Measurements from ENCODE around the gene CACNA2D4. TPM values are rescaled to one million over a fixed set of nuclear protein-coding genes. Genes with fewer than 3 reads are reported as not detected.

Gene CACNA2D4
- total and polyA plus RNA-seq, 4 donors: 0.82 to 2.8 (median 1.3) TPM

DNA sequence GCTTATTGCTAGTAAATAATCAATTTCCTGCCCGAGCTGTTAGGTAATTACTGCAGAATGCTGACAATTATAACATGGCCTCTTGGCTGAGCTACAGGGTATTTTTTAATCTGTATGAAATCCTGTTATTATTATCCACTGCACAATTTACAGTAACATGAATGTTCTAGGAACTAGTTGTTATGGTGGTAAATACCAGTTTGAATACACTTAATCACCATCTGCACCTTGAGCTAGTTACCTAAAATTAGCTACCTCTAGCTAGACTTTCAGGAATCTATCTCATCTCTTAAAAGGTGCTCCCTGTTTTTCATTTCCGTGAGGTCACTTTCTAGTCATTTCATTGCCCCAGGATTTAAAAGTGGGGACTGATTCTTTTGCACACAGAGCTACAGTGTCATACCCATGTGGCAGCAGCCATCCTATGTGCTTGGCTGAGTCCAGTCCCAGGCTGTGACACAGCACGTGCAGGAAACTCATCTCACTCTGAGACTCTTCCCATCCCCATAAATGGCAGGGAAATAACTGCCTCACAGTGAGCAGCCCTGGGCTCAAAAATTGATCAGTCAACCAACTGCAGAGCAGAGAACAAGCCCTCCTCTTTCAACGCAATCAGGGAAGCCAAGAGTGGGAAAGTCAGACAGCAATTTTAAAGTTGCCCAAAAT is 48.2 kb upstream of the CACNA2D4 start:
- TF ChIP-seq EGR1 (IDR thresholded peaks at IDR 0.05; ENCODE audit: low read depth in 2 of 2) (no peak), HNF4G (IDR thresholded peaks at IDR 0.05) (no peak), HNF4A (conservative IDR thresholded peaks at IDR 0.05) (no peak), SP1 (IDR thresholded peaks at IDR 0.05) (no peak), GABPA (IDR thresholded peaks at IDR 0.05 in 1 of 2, conservative IDR thresholded peaks at IDR 0.05 in 1 of 2) (no peak), TAF1 (conservative IDR thresholded peaks at IDR 0.05) (no peak), YY1 (IDR thresholded peaks at IDR 0.05) (no peak), RAD21 (IDR thresholded peaks at IDR 0.05) (no peak)
- TF ChIP-seq, protein P1, sequence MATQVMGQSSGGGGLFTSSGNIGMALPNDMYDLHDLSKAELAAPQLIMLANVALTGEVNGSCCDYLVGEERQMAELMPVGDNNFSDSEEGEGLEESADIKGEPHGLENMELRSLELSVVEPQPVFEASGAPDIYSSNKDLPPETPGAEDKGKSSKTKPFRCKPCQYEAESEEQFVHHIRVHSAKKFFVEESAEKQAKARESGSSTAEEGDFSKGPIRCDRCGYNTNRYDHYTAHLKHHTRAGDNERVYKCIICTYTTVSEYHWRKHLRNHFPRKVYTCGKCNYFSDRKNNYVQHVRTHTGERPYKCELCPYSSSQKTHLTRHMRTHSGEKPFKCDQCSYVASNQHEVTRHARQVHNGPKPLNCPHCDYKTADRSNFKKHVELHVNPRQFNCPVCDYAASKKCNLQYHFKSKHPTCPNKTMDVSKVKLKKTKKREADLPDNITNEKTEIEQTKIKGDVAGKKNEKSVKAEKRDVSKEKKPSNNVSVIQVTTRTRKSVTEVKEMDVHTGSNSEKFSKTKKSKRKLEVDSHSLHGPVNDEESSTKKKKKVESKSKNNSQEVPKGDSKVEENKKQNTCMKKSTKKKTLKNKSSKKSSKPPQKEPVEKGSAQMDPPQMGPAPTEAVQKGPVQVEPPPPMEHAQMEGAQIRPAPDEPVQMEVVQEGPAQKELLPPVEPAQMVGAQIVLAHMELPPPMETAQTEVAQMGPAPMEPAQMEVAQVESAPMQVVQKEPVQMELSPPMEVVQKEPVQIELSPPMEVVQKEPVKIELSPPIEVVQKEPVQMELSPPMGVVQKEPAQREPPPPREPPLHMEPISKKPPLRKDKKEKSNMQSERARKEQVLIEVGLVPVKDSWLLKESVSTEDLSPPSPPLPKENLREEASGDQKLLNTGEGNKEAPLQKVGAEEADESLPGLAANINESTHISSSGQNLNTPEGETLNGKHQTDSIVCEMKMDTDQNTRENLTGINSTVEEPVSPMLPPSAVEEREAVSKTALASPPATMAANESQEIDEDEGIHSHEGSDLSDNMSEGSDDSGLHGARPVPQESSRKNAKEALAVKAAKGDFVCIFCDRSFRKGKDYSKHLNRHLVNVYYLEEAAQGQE (IDR thresholded peaks at IDR 0.05): no peak
- TF ChIP-seq, protein P2, sequence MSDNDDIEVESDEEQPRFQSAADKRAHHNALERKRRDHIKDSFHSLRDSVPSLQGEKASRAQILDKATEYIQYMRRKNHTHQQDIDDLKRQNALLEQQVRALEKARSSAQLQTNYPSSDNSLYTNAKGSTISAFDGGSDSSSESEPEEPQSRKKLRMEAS (IDR thresholded peaks at IDR 0.05): no peak
- TF ChIP-seq, protein P3, sequence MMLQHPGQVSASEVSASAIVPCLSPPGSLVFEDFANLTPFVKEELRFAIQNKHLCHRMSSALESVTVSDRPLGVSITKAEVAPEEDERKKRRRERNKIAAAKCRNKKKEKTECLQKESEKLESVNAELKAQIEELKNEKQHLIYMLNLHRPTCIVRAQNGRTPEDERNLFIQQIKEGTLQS (IDR thresholded peaks at IDR 0.05): no peak
- DNase-seq (ENCODE audit: low spot score): no peak
- 94% methylated on average over 4 of the region's 4 CpGs for WGBS
- H3K4me1 ChIP-seq (ENCODE audit: control insufficient read depth in 4 of 4, insufficient read depth in 4 of 4, low read length in 3 of 4): no peaks in the 10 kb centered on the region
- no peak overlapping the region for H3K4me3 ChIP-seq (ENCODE audit: low read depth in 1 of 3, low read length in 3 of 3)
- no peak overlapping the region for H3K27ac ChIP-seq (ENCODE audit: low read depth in 1 of 2, low read length in 2 of 2)
- H3K27me3 ChIP-seq (ENCODE audit: control insufficient read depth in 4 of 4, insufficient read depth in 4 of 4, low read length in 3 of 4): no peaks in the 10 kb centered on the region
- no peak overlapping the region for H3K9ac ChIP-seq (ENCODE audit: low read depth in 1 of 2, low read length in 2 of 2)
- H3K36me3 ChIP-seq (ENCODE audit: control insufficient read depth in 4 of 4, insufficient read depth in 3 of 4, low read depth in 1 of 4, low read length in 3 of 4): peaks cover 2 to 29% (median 20%) of the 10 kb centered on the region in 4 donors
- H3K9me3 ChIP-seq (ENCODE audit: control insufficient read depth in 4 of 4, low read length in 3 of 4): no peaks in the 10 kb centered on the region

DNA sequence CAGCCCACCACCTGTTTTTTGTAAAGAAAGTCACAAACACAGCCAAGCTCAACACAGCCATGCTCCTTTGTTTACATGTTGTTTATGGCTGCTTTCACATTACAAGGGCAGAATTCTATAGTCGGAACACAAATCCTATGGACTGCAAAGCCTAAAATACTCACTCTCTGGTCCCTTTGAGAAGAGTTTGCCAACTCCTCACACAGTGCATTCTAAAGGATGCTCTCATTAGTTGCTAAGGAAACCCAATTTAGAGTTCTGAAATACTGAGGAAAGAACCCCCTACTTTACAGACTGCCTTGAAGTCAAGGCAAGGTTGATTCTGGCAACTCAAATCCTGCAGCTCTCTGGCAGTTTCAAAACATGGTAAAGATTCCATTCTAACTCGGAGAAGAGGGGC is 47.5 kb upstream of the CACNA2D4 start:
- H3K27ac ChIP-seq (ENCODE audit: low read depth in 1 of 2, low read length in 2 of 2): no peak overlapping the region
- no peak for DNase-seq (ENCODE audit: low spot score)
- H3K4me1 ChIP-seq (ENCODE audit: control insufficient read depth in 4 of 4, insufficient read depth in 4 of 4, low read length in 3 of 4): no peaks in the 10 kb centered on the region
- TF ChIP-seq, protein P2 (IDR thresholded peaks at IDR 0.05): no peak
- TF ChIP-seq, protein P3 (IDR thresholded peaks at IDR 0.05): no peak
- TF ChIP-seq HNF4G (IDR thresholded peaks at IDR 0.05) (no peak), JUND (IDR thresholded peaks at IDR 0.05) (no peak), GABPA (IDR thresholded peaks at IDR 0.05 in 1 of 2, conservative IDR thresholded peaks at IDR 0.05 in 1 of 2) (no peak), HNF4A (conservative IDR thresholded peaks at IDR 0.05) (no peak), RXRA (IDR thresholded peaks at IDR 0.05) (no peak), FOXA1 (IDR thresholded peaks at IDR 0.05) (no peak), SP1 (IDR thresholded peaks at IDR 0.05) (no peak), EGR1 (IDR thresholded peaks at IDR 0.05; ENCODE audit: low read depth in 2 of 2) (no peak), RAD21 (IDR thresholded peaks at IDR 0.05) (no peak), NR2F2 (IDR thresholded peaks at IDR 0.05) (no peak), FOXA2 (IDR thresholded peaks at IDR 0.05) (no peak), YY1 (IDR thresholded peaks at IDR 0.05) (no peak), TAF1 (conservative IDR thresholded peaks at IDR 0.05) (no peak)
- TF ChIP-seq, protein P4, sequence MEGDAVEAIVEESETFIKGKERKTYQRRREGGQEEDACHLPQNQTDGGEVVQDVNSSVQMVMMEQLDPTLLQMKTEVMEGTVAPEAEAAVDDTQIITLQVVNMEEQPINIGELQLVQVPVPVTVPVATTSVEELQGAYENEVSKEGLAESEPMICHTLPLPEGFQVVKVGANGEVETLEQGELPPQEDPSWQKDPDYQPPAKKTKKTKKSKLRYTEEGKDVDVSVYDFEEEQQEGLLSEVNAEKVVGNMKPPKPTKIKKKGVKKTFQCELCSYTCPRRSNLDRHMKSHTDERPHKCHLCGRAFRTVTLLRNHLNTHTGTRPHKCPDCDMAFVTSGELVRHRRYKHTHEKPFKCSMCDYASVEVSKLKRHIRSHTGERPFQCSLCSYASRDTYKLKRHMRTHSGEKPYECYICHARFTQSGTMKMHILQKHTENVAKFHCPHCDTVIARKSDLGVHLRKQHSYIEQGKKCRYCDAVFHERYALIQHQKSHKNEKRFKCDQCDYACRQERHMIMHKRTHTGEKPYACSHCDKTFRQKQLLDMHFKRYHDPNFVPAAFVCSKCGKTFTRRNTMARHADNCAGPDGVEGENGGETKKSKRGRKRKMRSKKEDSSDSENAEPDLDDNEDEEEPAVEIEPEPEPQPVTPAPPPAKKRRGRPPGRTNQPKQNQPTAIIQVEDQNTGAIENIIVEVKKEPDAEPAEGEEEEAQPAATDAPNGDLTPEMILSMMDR (IDR thresholded peaks at IDR 0.05; ENCODE audit: low read depth, low read length, missing input control): no peak
- TF ChIP-seq, protein P1 (IDR thresholded peaks at IDR 0.05): no peak
- TF ChIP-seq, protein P5, sequence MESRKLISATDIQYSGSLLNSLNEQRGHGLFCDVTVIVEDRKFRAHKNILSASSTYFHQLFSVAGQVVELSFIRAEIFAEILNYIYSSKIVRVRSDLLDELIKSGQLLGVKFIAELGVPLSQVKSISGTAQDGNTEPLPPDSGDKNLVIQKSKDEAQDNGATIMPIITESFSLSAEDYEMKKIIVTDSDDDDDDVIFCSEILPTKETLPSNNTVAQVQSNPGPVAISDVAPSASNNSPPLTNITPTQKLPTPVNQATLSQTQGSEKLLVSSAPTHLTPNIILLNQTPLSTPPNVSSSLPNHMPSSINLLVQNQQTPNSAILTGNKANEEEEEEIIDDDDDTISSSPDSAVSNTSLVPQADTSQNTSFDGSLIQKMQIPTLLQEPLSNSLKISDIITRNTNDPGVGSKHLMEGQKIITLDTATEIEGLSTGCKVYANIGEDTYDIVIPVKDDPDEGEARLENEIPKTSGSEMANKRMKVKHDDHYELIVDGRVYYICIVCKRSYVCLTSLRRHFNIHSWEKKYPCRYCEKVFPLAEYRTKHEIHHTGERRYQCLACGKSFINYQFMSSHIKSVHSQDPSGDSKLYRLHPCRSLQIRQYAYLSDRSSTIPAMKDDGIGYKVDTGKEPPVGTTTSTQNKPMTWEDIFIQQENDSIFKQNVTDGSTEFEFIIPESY (IDR thresholded peaks at IDR 0.05): no peak
- no peak overlapping the region for H3K4me3 ChIP-seq (ENCODE audit: low read depth in 1 of 3, low read length in 3 of 3)
- peaks cover 2 to 36% (median 22%) of the 10 kb centered on the region in 4 donors for H3K36me3 ChIP-seq (ENCODE audit: control insufficient read depth in 4 of 4, insufficient read depth in 3 of 4, low read depth in 1 of 4, low read length in 3 of 4)
- no peaks in the 10 kb centered on the region for H3K9me3 ChIP-seq (ENCODE audit: control insufficient read depth in 4 of 4, low read length in 3 of 4)
- no peak overlapping the region for H3K9ac ChIP-seq (ENCODE audit: low read depth in 1 of 2, low read length in 2 of 2)
- no peaks in the 10 kb centered on the region for H3K27me3 ChIP-seq (ENCODE audit: control insufficient read depth in 4 of 4, insufficient read depth in 4 of 4, low read length in 3 of 4)
- 97% methylated on average over 2 of the region's 2 CpGs for WGBS
